CD14-positive monocyte (primary cell): ENCODE measurements around the gene TAF15. TPM values are rescaled to one million over a fixed set of nuclear protein-coding genes. Genes with fewer than 3 reads are reported as not detected.

Experiments
- DNase-seq, 3 donors: peaks; one replicate each; pipeline ENCODE4 v3.0.0-alpha.2; 2011 to 2022
- H2AFZ ChIP-seq: 2 replicates; pipeline ENCODE4 v1.6.0; 2012; ENCODE audit warnings: mild to moderate bottlenecking, low read depth, low read length, inconsistent platforms; ENCODE audit not compliant: insufficient read depth, poor library complexity, severe bottlenecking
- H3K27ac ChIP-seq, 2 donors: 1 replicate in 1 of 2; 2 replicates in 1 of 2; pipeline ENCODE4 v1.5.1; 2012 to 2013; ENCODE audit warnings: low read length in 2 of 2, control low read depth in 1 of 2, inconsistent platforms in 1 of 2, low read depth in 1 of 2, mild to moderate bottlenecking in 1 of 2
- H3K27me3 ChIP-seq, 2 donors: one replicate each; pipeline versions ENCODE4 v1.6.0 to v1.6.1; 2011 to 2013; ENCODE audit warnings: low read length in 2 of 2; ENCODE audit not compliant: control insufficient read depth in 2 of 2, insufficient read depth in 2 of 2
- H3K36me3 ChIP-seq, 2 donors: replicated peaks in 1 of 2; 1 replicate in 1 of 2; 2 replicates in 1 of 2; pipeline versions ENCODE4 v1.5.1 to v1.6.1; 2012 to 2013; ENCODE audit warnings: low read length in 2 of 2, control low read depth in 1 of 2, inconsistent platforms in 1 of 2, mild to moderate bottlenecking in 1 of 2; ENCODE audit not compliant: insufficient read depth in 2 of 2, control insufficient read depth in 1 of 2
- H3K4me1 ChIP-seq, 2 donors: 1 replicate in 1 of 2; 2 replicates in 1 of 2; pipeline versions ENCODE4 v1.5.1 to v1.6.1; 2012 to 2013; ENCODE audit warnings: low read length in 2 of 2, control low read depth in 1 of 2, inconsistent platforms in 1 of 2, mild to moderate bottlenecking in 1 of 2, moderate library complexity in 1 of 2; ENCODE audit not compliant: insufficient read depth in 2 of 2, control insufficient read depth in 1 of 2
- H3K4me2 ChIP-seq: replicated peaks from 2 replicates; pipeline ENCODE3; 2012; ENCODE audit warnings: low read length, moderate library complexity, mild to moderate bottlenecking; ENCODE audit not compliant: poor library complexity, severe bottlenecking; ENCODE audit errors: extremely low read depth
- H3K4me3 ChIP-seq, 3 experiments: fragments of 200-600 bp in 1 of 3; sonication (generic) in 1 of 3; replicated peaks in 1 of 3; 1 replicate in 2 of 3; 2 replicates in 1 of 3; pipeline ENCODE4 v1.5.1; 2011 to 2013; ENCODE audit warnings: low read length in 3 of 3, mild to moderate bottlenecking in 3 of 3, control low read depth in 2 of 3, low read depth in 2 of 3, inconsistent platforms in 1 of 3, moderate library complexity in 1 of 3
- H3K79me2 ChIP-seq: 2 replicates; pipeline ENCODE4 v1.6.0; 2012; ENCODE audit warnings: mild to moderate bottlenecking, control low read depth, inconsistent platforms, low read length, moderate library complexity; ENCODE audit not compliant: insufficient read depth
- H3K9ac ChIP-seq: 2 replicates; pipeline ENCODE4 v1.6.0; 2017; ENCODE audit warnings: low read length, mild to moderate bottlenecking; ENCODE audit not compliant: insufficient read depth, poor library complexity, severe bottlenecking
- H3K9me3 ChIP-seq, 2 donors: replicated peaks in 1 of 2; 1 replicate in 1 of 2; 2 replicates in 1 of 2; pipeline versions ENCODE4 v1.5.1 to v1.6.1; 2012 to 2013; ENCODE audit warnings: low read length in 2 of 2, control low read depth in 1 of 2; ENCODE audit not compliant: control insufficient read depth in 1 of 2, insufficient read depth in 1 of 2
- H4K20me1 ChIP-seq: 2 replicates; pipeline ENCODE4 v1.6.0; 2012; ENCODE audit warnings: mild to moderate bottlenecking, low read length, control low read depth, moderate library complexity; ENCODE audit not compliant: insufficient read depth
- H3K27ac Mint-ChIP-seq, 7 donors: one replicate each; pipeline ENCODE4 v1.8.0; 2020; ENCODE audit warnings: mild to moderate bottlenecking in 7 of 7, mixed read lengths in 7 of 7, moderate library complexity in 6 of 7, inconsistent platforms in 2 of 7
- H3K27me3 Mint-ChIP-seq, 3 donors: one replicate each; pipeline ENCODE4 v1.8.0; 2021 to 2022; ENCODE audit warnings: low read depth in 3 of 3, mild to moderate bottlenecking in 3 of 3, mixed read lengths in 3 of 3, moderate library complexity in 3 of 3, inconsistent platforms in 1 of 3
- H3K36me3 Mint-ChIP-seq, 2 donors: one replicate each; pipeline ENCODE4 v1.8.0; 2020; ENCODE audit warnings: mixed read lengths in 2 of 2, inconsistent platforms in 1 of 2, mild to moderate bottlenecking in 1 of 2
- H3K4me1 Mint-ChIP-seq: one replicate; pipeline ENCODE4 v1.8.0; 2020; ENCODE audit warnings: mild to moderate bottlenecking, mixed read lengths
- H3K4me3 Mint-ChIP-seq, 2 donors: one replicate each; pipeline ENCODE4 v1.8.0; 2020; ENCODE audit warnings: mild to moderate bottlenecking in 2 of 2, mixed read lengths in 2 of 2, moderate library complexity in 1 of 2
- H3K9me3 Mint-ChIP-seq, 7 donors: one replicate each; pipeline ENCODE4 v1.8.0; 2020 to 2022; ENCODE audit warnings: mixed read lengths in 7 of 7, mild to moderate bottlenecking in 6 of 7, moderate library complexity in 6 of 7, inconsistent platforms in 2 of 7
- CTCF ChIP-seq: fragments of 200-600 bp; IDR thresholded peaks from one replicate; pipeline ENCODE4 v1.8.0; 2022; ENCODE audit warnings: antibody characterized with exemption, mild to moderate bottlenecking
- WGBS: methylation state at CpG from one replicate; pipeline ENCODE4 v1.1.5; 2013; ENCODE audit warnings: missing lambda C conversion rate; ENCODE audit not compliant: insufficient coverage; 5-methylcytosine and 5-hydroxymethylcytosine counted together
- intact Hi-C, 2 donors: fragments of 100-400 bp; cut with micrococcal nuclease; formaldehyde crosslinking; loops; one replicate each; pipeline versions ENCODE4 v1.15.0 to v1.15.1; 2023
- polyA plus RNA-seq, 3 donors: library from polyadenylated mRNA; depleted of rRNA in 1 of 3; unstranded in 2 of 3; stranded (reverse) in 1 of 3; fragments of 300-500 nt in 2 of 3; fragments of >200 nt in 1 of 3; fragmentation: Illumina TruSeq in 2 of 3; gene quantifications; 1 replicate in 2 of 3; 2 replicates in 1 of 3; pipeline ENCODE4 v1.2.3, GENCODE V29; 2012 to 2021

Gene TAF15
- polyA plus RNA-seq, 3 donors = 6.0 to 50.6 (median 16.3) TPM

GRCh38 chr17:35784895-35785294, 24.4 kb upstream of the TAF15 start:
- Mint-ChIP-seq H3K36me3 (no peaks in the 10 kb centered on the region), H3K4me3 (no peak overlapping the region)

GRCh38 chr17:35786941-35787432, 22.3 kb upstream of the TAF15 start:
- Histone ChIP-seq H3K9ac (no peak overlapping the region), H3K79me2 (no peaks in the 10 kb centered on the region), H3K4me3 (no peak overlapping the region), H3K4me1 (no peaks in the 10 kb centered on the region), H3K36me3 (no peaks in the 10 kb centered on the region), H3K9me3 (no peaks in the 10 kb centered on the region), H3K27ac (no peak overlapping the region), H3K27me3 (peaks cover 0 to 11% of the 10 kb centered on the region in 2 donors), H4K20me1 (no peaks in the 10 kb centered on the region), H2AFZ (no peak overlapping the region), H3K4me2 (no peak overlapping the region)
- H3K4me3 Mint-ChIP-seq = no peak overlapping the region
- WGBS = 54% methylated on average over 3 of the region's 3 CpGs
- no peak for TF ChIP-seq CTCF
- no peaks in the 10 kb centered on the region for H3K36me3 Mint-ChIP-seq
- no peak for DNase-seq
- no peak overlapping the region for H3K27ac Mint-ChIP-seq
- intact Hi-C loops = no loop called here
- H3K9me3 Mint-ChIP-seq = no peaks in the 10 kb centered on the region
- peaks cover 15 to 26% (median 16%) of the 10 kb centered on the region in 3 donors for H3K27me3 Mint-ChIP-seq
- H3K4me1 Mint-ChIP-seq = no peaks in the 10 kb centered on the region

More at GRCh38 chr17:35784895-35785294, 24.4 kb upstream of the TAF15 start:
- Histone ChIP-seq H4K20me1 (no peaks in the 10 kb centered on the region), H3K27ac (no peak overlapping the region), H3K79me2 (no peaks in the 10 kb centered on the region), H3K27me3 (peaks cover 2 to 8% of the 10 kb centered on the region in 2 donors), H3K9me3 (no peaks in the 10 kb centered on the region), H2AFZ (no peak overlapping the region), H3K4me1 (no peaks in the 10 kb centered on the region), H3K4me2 (no peak overlapping the region), H3K4me3 (no peak overlapping the region), H3K9ac (no peak overlapping the region), H3K36me3 (no peaks in the 10 kb centered on the region)
- WGBS = 100% methylated on average over 1 of the region's 2 CpGs
- peaks cover 10 to 32% (median 25%) of the 10 kb centered on the region in 3 donors for H3K27me3 Mint-ChIP-seq
- H3K9me3 Mint-ChIP-seq = no peaks in the 10 kb centered on the region
- intact Hi-C loops = no loop called here
- H3K27ac Mint-ChIP-seq = peak overlapping the region in 2 of 7 donors; percentile 22 to 52
- DNase-seq = no peak
- no peaks in the 10 kb centered on the region for H3K4me1 Mint-ChIP-seq
- no peak for TF ChIP-seq CTCF
